Endothelial cell of umbilical vein (primary cell): ENCODE data around the gene GGN. TPM values are rescaled to one million over a fixed set of nuclear protein-coding genes. Genes with fewer than 3 reads are reported as not detected.

Experiments used
- BruUV-seq: library from RNA; stranded (reverse); fragments of 400-500 nt; replicated peaks from 2 replicates; lab custom pipeline; 2021; lab: Mats Ljungman, UMichigan
- CTCF ChIA-PET: fragments of 300-600, 350-600 bp; sonication (Branson Sonifier 250); formaldehyde crosslinking; loops from one replicate; lab custom pipeline; 2021; ENCODE audit warnings: antibody characterized with exemption, inconsistent platforms; lab: Charles Lee
- POLR2A ChIA-PET: fragments of 300-600, 350-600 bp; sonication (Branson Sonifier 250); formaldehyde crosslinking; loops from one replicate; lab custom pipeline; 2021; ENCODE audit warnings: antibody characterized with exemption, inconsistent platforms; lab: Charles Lee
- DNase-seq: peaks from one replicate; pipeline ENCODE4 v3.0.0-alpha.2; 2011; ENCODE audit warnings: low read depth, low spot score
- FAIRE-seq: peaks from 2 replicates; lab custom pipeline; 2011; peaks lifted over from hg19 to GRCh38; lab: Jason Lieb, UNC
- H2AFZ ChIP-seq: 2 replicates; pipeline ENCODE4 v1.6.0; 2012; ENCODE audit warnings: low read depth, low read length, control low read depth, inconsistent platforms
- H3K27ac ChIP-seq: 2 replicates; pipeline ENCODE4 v1.5.1; 2011; ENCODE audit warnings: low read depth, mild to moderate bottlenecking, control low read depth, low read length, moderate library complexity; ENCODE audit not compliant: insufficient read depth
- H3K27me3 ChIP-seq, 2 experiments: 2 replicates each; pipeline versions ENCODE4 v1.6.0 to v1.6.1; 2011; ENCODE audit warnings: low read length in 2 of 2, mixed read lengths in 1 of 2; ENCODE audit not compliant: control insufficient read depth in 2 of 2, insufficient read depth in 2 of 2
- H3K36me3 ChIP-seq, 2 experiments: 2 replicates in 1 of 2; 3 replicates in 1 of 2; pipeline ENCODE4 v1.5.1; 2011; ENCODE audit warnings: low read length in 2 of 2, mild to moderate bottlenecking in 1 of 2, moderate library complexity in 1 of 2; ENCODE audit not compliant: control insufficient read depth in 2 of 2, insufficient read depth in 2 of 2; ENCODE audit errors: extremely low read depth in 1 of 2
- H3K4me1 ChIP-seq: 3 replicates; pipeline ENCODE4 v1.5.1; 2011; ENCODE audit warnings: mild to moderate bottlenecking, low read length; ENCODE audit not compliant: control insufficient read depth, insufficient read depth; ENCODE audit errors: extremely low read depth
- H3K4me2 ChIP-seq: 2 replicates; pipeline ENCODE4 v1.6.1; 2011; ENCODE audit warnings: low read length, control low read depth, mixed read lengths; ENCODE audit not compliant: insufficient read depth
- H3K4me3 ChIP-seq, 3 experiments: fragments of 200-600 bp in 1 of 3; sonication (generic), shearing (Covaris generic) in 1 of 3; replicated peaks in 1 of 3; 2 replicates each; pipeline ENCODE4 v1.5.1; 2011 to 2016; ENCODE audit warnings: control low read depth in 3 of 3, low read length in 3 of 3, mild to moderate bottlenecking in 2 of 3, inconsistent platforms in 1 of 3, low read depth in 1 of 3, moderate library complexity in 1 of 3; ENCODE audit not compliant: insufficient read depth in 1 of 3
- H3K79me2 ChIP-seq: 2 replicates; pipeline ENCODE4 v1.6.0; 2012; ENCODE audit warnings: low read length, inconsistent platforms; ENCODE audit not compliant: control insufficient read depth, insufficient read depth
- H3K9ac ChIP-seq: replicated peaks from 2 replicates; pipeline ENCODE3; 2011; ENCODE audit warnings: low read length, control low read depth; ENCODE audit not compliant: insufficient read depth; ENCODE audit errors: extremely low read depth
- H3K9me1 ChIP-seq: replicated peaks from 3 replicates; pipeline ENCODE4 v1.6.0; 2011; ENCODE audit warnings: mild to moderate bottlenecking, low read length; ENCODE audit not compliant: control insufficient read depth, insufficient read depth; ENCODE audit errors: extremely low read depth
- H3K9me3 ChIP-seq: replicated peaks from 2 replicates; pipeline ENCODE4 v1.5.1; 2012; ENCODE audit warnings: low read length, inconsistent platforms; ENCODE audit not compliant: control insufficient read depth, insufficient read depth
- H4K20me1 ChIP-seq: replicated peaks from 2 replicates; pipeline ENCODE3; 2011; ENCODE audit warnings: mild to moderate bottlenecking, low read length; ENCODE audit not compliant: control insufficient read depth, insufficient read depth; ENCODE audit errors: extremely low read depth
- CTCF ChIP-seq, 2 donors: IDR thresholded peaks; 1 replicate in 1 of 2; 2 replicates in 1 of 2; pipeline ENCODE4 v1.5.1; 2011; ENCODE audit warnings: low read length in 2 of 2, mild to moderate bottlenecking in 2 of 2, moderate library complexity in 2 of 2, control low read depth in 1 of 2, inconsistent platforms in 1 of 2, low read depth in 1 of 2; ENCODE audit not compliant: insufficient read depth in 1 of 2; ENCODE audit errors: extremely low read depth in 1 of 2
- EZH2 ChIP-seq: IDR thresholded peaks from 2 replicates; pipeline ENCODE4 v1.6.1; 2012; ENCODE audit warnings: borderline replicate concordance, low read depth, mild to moderate bottlenecking, moderate library complexity, low read length, inconsistent platforms; ENCODE audit not compliant: severe bottlenecking
- FOS ChIP-seq: IDR thresholded peaks from 2 replicates; pipeline ENCODE4 v1.6.1; 2011; ENCODE audit warnings: mild to moderate bottlenecking, low read length, moderate library complexity, borderline replicate concordance; ENCODE audit not compliant: insufficient read depth
- GATA2 ChIP-seq: IDR thresholded peaks from 2 replicates; pipeline ENCODE4 v1.7.0; 2011; ENCODE audit warnings: low read depth, mild to moderate bottlenecking, moderate library complexity, mixed read lengths, low read length; ENCODE audit not compliant: insufficient read length, insufficient read depth
- JUN ChIP-seq: IDR thresholded peaks from 2 replicates; pipeline ENCODE4 v1.6.1; 2011; ENCODE audit warnings: borderline replicate concordance, low read depth; ENCODE audit not compliant: insufficient read length, insufficient read depth
- MAX ChIP-seq: IDR thresholded peaks from 2 replicates; pipeline ENCODE4 v1.6.1; 2011; ENCODE audit not compliant: insufficient read depth, insufficient read length
- MYC ChIP-seq: IDR thresholded peaks from one replicate; pipeline ENCODE4 v1.6.1; 2011; ENCODE audit warnings: mild to moderate bottlenecking, low read depth, low read length
- POLR2A ChIP-seq: IDR thresholded peaks from 2 replicates; pipeline ENCODE4 v1.6.1; 2012; ENCODE audit warnings: low read depth, mild to moderate bottlenecking, control low read depth, low read length
- POLR2AphosphoS5 ChIP-seq: IDR thresholded peaks from 2 replicates; pipeline ENCODE4 v1.6.1; 2012; ENCODE audit warnings: low read depth, mild to moderate bottlenecking, control low read depth, low read length, moderate library complexity; ENCODE audit not compliant: insufficient read depth
- dilution Hi-C: fragments of 300-500 bp; cut with MboI; formaldehyde crosslinking; loops from one replicate; pipeline ENCODE4 v1.15.0; 2019; ENCODE audit warnings: low sequenced_read_pairs; ENCODE audit not compliant: extremely low pct_ligation_motif_present
- intact Hi-C: fragments of 100-400 bp; cut with micrococcal nuclease; formaldehyde crosslinking; loops from one replicate; pipeline ENCODE4 v1.10.0; 2022
- polyA plus RNA-seq, 4 experiments: library from polyadenylated mRNA; depleted of rRNA in 3 of 4; stranded (reverse) in 3 of 4; unstranded in 1 of 4; fragments of >200 nt; gene quantifications; 2 replicates each; pipeline versions ENCODE4 v1.2.1 to v1.2.3, GENCODE V29; 2011 to 2012; ENCODE audit warnings: missing spikeins in 1 of 4
- total RNA-seq: library from RNA; stranded (reverse); gene quantifications from 2 replicates; pipeline ENCODE4 v1.2.3, GENCODE V29; 2021

GGN gene
- total and polyA plus RNA-seq, 2 donors (not counting 3 experiments of a cell fraction or from before 2014, with no cell fraction given) = 0.39 to 0.88 TPM

GRCh38 chr19:38424272-38424671 is 36.4 kb upstream of the GGN start:
- Histone ChIP-seq H3K27ac (no peak overlapping the region), H3K4me1 (no peaks in the 10 kb centered on the region), H3K36me3 (no peaks in the 10 kb centered on the region), H3K4me2 (no peak overlapping the region), H3K9me1 (no peaks in the 10 kb centered on the region), H3K9me3 (no peaks in the 10 kb centered on the region), H3K79me2 (no peaks in the 10 kb centered on the region), H4K20me1 (no peaks in the 10 kb centered on the region), H3K4me3 (no peak overlapping the region), H3K27me3 (no peaks in the 10 kb centered on the region), H3K9ac (no peak overlapping the region), H2AFZ (no peak overlapping the region)
- intact Hi-C loops (no loop called here), dilution Hi-C loops (no loop called here)
- POLR2A ChIA-PET = no interaction called here
- FAIRE-seq (no peak), DNase-seq (no peak)
- TF ChIP-seq POLR2A (no peak), POLR2AphosphoS5 (no peak), JUN (no peak), FOS (no peak), MYC (no peak), MAX (no peak), EZH2 (no peak), GATA2 (no peak), CTCF (IDR thresholded peaks at IDR 0.05; ENCODE audit: extremely low read depth in 1 of 2, insufficient read depth in 1 of 2, low read depth in 1 of 2, low read length in 2 of 2) (no peak)
- BruUV-seq = no TSS peak
- CTCF ChIA-PET = no interaction called here
